NCI-H1417 treated with DMSO at 0.1 percent for 48 hours (cell line): ENCODE results near the gene FBXW12.
"Not testable (repeated sequence)": the region's sequence is repeated elsewhere in the genome, so short reads cannot be mapped to it uniquely, and the experiment has no call there.

ENCODE experiments used
- DNase-seq: peaks from one replicate; lab custom pipeline; 2025; lab: John Stamatoyannopoulos, UW

Gene FBXW12

GRCh38 chr3:48371651-48372376, at the start of gene FBXW12:
Gene FBXW12, plus strand, starts transcription at chr3:48372219. Its CDS starts 549 bp downstream, at chr3:48372768.
- no peak for DNase-seq

- DNase-seq, result not testable (repeated sequence)
Measured at GRCh38 chr3:48331706-48332435, 40.1 kb upstream of the FBXW12 start.

DNA sequence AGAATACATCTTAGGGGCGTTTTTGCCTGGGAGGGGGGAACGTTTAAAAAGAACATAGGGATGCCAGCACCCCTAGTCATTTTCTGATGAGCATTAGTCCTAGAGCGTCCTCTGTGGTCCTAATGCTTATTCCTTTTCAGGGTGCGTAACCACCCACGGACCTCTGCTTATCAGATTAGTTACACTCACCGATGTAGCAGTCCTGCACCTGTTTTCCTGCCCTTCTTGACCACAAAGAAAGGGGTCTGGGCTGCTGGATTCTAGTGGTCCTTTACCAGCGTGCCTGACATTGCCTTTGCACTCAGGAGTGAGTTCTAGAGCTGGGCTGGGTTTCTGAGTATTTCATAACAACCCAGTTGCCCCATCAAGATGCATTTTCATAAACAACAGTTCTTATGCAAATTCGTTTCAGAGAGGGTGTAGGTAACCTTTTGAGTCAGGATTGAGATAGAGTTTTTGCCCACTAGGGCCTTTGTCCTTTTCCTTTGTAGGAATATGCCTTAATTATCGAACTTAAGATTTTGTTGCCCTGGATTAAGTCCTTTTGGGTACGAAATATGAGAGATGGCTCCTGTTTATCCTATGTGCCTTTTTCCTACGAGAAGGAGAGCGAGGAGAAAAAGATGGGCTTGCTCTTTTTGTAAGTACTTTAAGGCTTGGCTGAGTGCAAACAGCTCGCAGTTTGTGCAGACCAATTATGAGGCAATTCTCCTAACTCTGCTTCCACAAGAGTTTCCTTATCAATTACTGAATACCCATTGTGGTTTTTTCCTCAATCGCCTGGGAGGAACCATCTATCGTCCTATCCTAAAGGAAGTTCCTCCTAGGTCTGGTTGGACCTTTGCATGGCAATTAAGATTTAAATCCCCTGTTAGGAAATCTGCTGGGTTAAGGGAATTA, 38.4 kb upstream of the FBXW12 start, which contains the start of gene SPINK8:
Gene SPINK8 (minus strand): TSS at position 316 of the 900 bp plus-strand sequence. CDS start 5,320 bp downstream, outside the sequence.
- not testable (repeated sequence) for DNase-seq

DNA sequence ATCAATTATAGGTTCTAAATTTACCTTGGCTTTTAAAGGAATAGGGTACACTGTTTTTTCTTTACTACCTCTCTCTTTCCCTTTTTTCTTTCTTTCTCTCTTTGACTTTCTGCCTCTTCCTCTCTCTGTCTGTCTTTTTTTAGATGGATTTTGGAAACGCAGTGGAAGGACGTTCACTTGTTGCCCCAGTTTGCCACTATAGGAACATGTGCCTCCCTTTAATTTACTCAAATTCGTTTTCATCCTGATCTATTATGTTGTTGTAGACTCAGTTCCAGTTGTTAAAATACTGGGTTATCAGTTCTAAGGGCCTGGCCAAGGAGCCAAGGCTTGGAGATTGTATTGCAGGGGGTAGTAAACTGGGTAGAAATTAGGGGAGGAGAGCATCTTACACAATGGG, 37.4 kb upstream of the FBXW12 start:
- DNase-seq, result no peak

- not testable (repeated sequence) for DNase-seq
Measured at GRCh38 chr3:48335286-48335685, 36.7 kb upstream of the FBXW12 start.

DNA sequence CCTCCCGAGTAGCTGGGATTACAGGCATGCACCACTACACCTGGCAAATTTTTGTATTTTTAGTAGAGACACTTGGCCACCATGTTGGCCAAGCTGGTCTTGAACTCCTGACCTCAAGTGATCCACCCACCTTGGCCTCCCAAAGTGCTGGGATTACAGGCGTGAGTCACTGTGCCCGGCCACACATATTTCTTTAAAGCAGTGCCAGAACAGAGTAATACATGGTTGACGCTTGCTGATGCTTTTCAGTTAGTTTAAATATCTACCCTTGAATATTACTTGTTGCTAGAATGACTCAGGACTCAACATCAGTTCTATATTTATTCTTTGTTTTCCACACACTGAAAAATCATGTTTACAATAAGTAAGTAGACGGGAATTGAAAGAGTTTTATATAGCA, 34.5 kb upstream of the FBXW12 start:
- not testable (repeated sequence) for DNase-seq

GRCh38 chr3:48338635-48339034, 33.4 kb upstream of the FBXW12 start:
- DNase-seq, result no peak

DNA sequence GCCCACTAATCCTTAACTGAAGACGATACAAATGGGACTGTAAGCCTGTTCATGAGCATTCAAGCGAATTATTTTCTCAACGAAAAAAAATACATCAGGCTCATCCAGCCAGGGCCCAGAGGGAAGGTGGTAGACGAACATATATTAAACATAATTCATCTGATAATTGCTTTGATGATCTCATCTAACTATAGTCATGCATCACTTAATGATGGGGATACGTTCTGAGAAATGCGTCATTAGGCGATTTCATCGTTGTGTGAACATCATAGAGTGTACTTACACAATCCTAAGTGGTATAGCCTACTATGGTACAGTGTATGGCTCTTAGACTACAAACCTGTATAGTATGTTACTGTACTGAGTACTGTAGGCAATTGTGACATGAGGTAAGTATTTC, 28.6 kb upstream of the FBXW12 start:
- DNase-seq, result no peak

DNA sequence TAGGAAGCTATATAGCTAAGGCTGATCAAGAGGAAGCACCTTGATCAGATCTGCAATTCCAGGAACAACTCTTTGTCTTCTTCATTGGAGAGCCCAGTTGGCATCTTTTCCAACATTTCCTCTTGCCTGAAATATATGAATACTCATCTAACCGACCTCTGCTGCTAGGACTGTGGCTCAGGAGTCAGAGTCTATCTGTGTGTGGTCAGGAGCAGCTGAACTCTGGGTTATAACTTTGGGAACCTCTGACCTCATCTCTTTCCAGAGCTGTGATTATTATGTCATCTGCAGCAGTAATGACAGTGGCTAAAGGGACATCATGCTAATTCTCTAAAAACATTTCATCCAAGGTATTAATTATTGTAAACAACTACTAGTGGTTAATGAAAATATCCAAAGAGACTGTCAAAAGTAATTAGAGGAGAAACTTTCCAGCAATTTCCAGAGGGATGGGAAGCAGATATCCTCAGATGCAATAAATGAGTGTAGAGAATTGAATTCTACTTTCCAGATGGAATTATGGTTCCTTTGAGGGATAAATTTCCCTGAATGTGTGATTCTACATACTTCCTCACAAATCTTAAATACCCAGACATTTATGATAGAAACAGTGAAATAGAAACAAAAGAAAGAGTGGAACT, 27.0 kb upstream of the FBXW12 start:
- no peak for DNase-seq

DNA sequence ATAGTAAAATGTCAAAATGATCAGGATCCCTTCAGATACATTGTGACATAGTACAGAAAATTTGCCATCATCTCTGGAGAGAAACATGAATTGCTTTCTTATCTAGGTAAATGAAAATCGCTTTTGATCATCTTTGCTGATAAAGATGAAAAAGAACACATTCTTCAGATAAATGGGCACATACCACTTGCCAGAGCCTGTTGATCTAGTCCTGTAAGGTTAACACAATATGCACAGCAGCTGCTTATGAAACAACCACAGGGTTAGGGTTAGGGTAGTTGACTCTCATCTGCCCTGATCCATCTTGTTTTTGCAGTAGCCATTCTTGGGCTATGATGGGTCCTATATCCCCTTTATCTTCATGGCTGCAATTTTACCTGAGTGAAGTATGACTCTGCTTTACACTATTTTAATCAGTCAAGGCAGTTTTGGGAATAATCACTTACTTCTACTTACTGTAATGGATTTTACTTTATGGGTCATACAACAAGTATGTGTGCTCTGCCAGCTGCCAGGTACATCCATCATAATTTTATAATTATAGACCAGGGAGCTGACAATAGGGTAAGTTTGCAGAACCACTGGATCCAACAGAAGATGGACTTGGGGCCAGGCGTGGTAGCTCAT, 26.0 kb upstream of the FBXW12 start:
- no peak for DNase-seq

GRCh38 chr3:48347500-48347899, 24.5 kb upstream of the FBXW12 start:
- DNase-seq, result no peak

GRCh38 chr3:48352546-48352945, 19.5 kb upstream of the FBXW12 start:
- no peak for DNase-seq

DNA sequence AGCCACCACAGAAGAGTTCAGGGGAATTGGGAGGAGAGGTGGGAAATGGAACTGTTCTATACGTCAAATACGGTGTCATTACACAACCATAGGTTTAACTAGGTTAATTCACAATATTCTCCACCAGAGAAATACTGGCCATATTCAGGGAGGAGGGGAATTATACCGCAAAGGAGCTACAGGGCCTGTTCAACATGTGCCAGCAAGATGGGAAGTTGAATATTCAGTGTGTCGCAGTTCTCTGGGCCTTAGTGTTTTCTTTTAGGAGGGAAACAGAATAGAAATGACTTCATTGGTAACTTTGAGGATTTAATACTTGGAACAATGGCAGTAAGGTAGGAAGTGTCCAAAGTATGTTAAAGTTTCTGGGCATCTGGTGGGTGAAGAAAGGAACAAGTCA, 18.0 kb upstream of the FBXW12 start:
- no peak for DNase-seq

DNA sequence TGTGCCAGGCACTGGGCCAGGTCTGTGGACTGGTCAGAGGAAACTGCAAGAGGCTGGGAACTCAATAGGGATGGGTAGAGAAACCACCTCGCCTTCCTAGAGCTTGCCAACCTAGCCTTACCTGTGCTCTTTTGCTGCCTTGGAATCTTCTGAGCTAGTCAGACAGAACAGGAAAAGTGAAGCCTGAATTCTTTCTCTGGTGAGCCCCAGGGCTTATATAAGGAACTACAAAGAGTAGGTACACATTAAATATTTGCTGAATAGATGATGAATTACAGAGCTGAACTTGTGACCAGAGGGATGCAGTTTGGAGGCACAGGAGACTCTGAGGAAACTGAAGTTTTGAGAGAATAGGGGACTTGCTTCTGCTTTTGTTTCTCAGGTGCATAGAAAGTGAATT, 15.6 kb upstream of the FBXW12 start:
- DNase-seq, result no peak

DNA sequence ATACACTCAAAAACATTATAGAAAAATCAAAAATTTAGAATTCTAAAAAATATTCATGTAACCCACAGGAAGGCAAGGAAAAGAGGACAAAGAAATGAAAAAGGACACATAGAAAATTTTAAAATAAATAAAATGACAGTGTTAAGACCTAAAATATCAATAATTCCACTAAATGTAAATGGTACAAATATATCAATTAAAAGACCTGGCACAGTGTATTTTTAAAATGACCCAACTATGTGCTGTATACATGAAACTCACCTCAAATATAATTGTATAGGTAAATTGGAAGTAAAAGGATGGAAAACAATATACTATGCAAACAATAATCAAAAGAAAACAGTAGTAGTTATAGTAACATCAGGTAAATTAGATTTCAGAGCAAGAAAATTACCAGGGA, 10.1 kb upstream of the FBXW12 start:
- DNase-seq, result no peak

DNA sequence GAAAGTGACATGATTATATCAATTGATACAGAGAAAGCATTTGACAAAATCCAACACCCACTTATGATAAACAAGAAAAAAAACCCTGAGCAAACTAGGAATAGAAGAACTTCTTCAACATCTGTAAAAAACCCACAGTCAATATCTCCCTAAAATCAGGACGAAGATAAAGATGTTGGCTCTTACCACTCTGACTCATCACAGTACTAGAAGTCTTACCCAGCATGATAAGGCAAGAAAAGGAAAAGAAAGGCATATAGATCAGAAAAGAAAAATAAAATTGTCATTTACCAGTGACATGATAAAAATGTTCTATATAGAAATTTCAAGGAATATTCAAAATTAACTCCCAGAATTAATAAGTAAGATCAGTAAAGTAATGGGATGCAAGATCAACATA, 7.2 kb upstream of the FBXW12 start:
- DNase-seq, result no peak

DNA sequence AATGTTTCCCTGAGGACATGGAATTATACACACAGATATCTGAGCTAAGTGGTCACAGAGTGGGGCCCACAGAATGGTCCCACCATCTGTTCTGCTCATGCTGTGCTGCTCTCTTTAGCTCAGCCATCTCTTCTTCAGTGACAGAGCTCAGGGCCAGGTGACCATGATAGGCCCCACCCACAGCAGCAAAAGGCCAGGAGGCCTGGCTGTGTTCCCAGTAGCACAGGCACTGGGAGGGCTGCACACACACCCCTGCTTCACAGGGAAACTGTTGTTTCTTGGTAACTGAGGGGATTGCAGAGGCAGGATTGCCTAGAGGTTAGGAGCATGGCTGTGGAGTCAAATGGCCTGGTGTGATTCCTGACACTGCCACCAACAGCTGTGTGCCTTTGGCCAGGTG, 4.8 kb upstream of the FBXW12 start:
- DNase-seq, result no peak

GRCh38 chr3:48369693-48370332, 2.2 kb upstream of the FBXW12 start:
- no peak for DNase-seq

- DNase-seq, result no peak
Measured at GRCh38 chr3:48370333-48370713, 1.7 kb upstream of the FBXW12 start.

GRCh38 chr3:48372377-48372770, 355 bp downstream of the FBXW12 start:
- DNase-seq, result no peak

DNA sequence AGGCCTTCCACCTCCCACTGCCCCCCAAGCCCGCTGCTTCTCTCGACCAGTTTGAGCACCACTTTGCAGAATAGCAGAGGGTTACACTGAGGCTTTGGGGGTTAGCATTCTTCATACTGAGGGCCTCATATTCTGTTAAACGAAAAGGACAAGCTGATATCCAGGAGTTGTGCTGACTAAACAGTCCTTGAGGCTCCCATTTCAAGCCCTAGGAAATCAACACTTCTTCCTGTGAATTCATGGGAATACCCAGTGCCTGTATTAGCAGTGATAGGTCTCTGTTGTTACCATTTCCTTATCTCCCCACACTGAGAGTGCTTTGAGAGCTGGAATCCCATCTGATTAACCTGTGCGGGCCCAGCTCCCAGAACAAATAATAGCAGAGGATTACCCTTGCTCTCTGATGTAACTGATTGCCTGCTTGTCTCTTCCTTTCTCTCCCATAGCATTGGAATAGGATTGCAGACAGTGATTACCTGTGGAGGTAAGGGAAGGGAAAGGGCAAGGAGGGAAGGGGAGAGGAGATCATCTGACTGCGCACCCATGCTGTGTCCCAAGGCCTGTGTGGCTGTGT, 930 bp downstream of the FBXW12 start:
- no peak for DNase-seq
